GM06990 (cell line): Measurements from ENCODE around the gene IL3.

Experiments
- DNase-seq: peaks from one replicate; pipeline ENCODE4 v3.0.0-alpha.2; 2011; ENCODE audit not compliant: insufficient read length; ENCODE audit errors: extremely low read depth
- H3K27me3 ChIP-seq: replicated peaks from 2 replicates; pipeline ENCODE4 v1.6.0; 2011; ENCODE audit warnings: low read length; ENCODE audit not compliant: control insufficient read depth, insufficient read depth
- H3K36me3 ChIP-seq: 2 replicates; pipeline ENCODE4 v1.5.1; 2011; ENCODE audit warnings: low read length; ENCODE audit not compliant: control insufficient read depth, insufficient read depth
- H3K4me3 ChIP-seq: replicated peaks from 2 replicates; pipeline ENCODE4 v1.5.1; 2011; ENCODE audit warnings: low read depth, mild to moderate bottlenecking, control low read depth, low read length
- CTCF ChIP-seq: IDR thresholded peaks from 2 replicates; pipeline ENCODE4 v1.5.1; 2011; ENCODE audit warnings: low read length, control low read depth, mild to moderate bottlenecking, inconsistent platforms; ENCODE audit not compliant: insufficient read depth, poor library complexity, severe bottlenecking

Gene IL3

GRCh38 chr5:132060501-132061161, at the start of gene IL3:
Gene IL3 (plus strand): TSS chr5:132060655. CDS start chr5:132060707, 52 bp downstream.
- no peak for DNase-seq
- no peak for TF ChIP-seq CTCF
- Histone ChIP-seq H3K27me3 (no peaks in the 10 kb centered on the region), H3K36me3 (no peaks in the 10 kb centered on the region), H3K4me3 (no peak within 1 kb of the TSS)

- Histone ChIP-seq H3K27me3 (peaks cover 3% of the 10 kb centered on the region), H3K36me3 (no peaks in the 10 kb centered on the region), H3K4me3 (no peak overlapping the region)
- DNase-seq = no peak
- no peak for TF ChIP-seq CTCF
These were observed 49.4 kb upstream of the IL3 start for GRCh38 chr5:132010989-132011621.

GRCh38 chr5:132011622-132012343, 48.7 kb upstream of the IL3 start, which contains the start of gene ACSL6:
Gene ACSL6 (minus strand): TSS chr5:132011658. CDS start chr5:132011553, 105 bp downstream.
- TF ChIP-seq CTCF = peak; percentile 17
- peak within 1 kb of the TSS; percentile 34 for H3K4me3 ChIP-seq
- no peaks in the 10 kb centered on the region for H3K36me3 ChIP-seq
- no peak for DNase-seq
- H3K27me3 ChIP-seq = peaks cover 3% of the 10 kb centered on the region

- no peak for TF ChIP-seq CTCF
These were observed 48.0 kb upstream of the IL3 start for GRCh38 chr5:132012371-132013005.

GRCh38 chr5:132013006-132013689, 47.3 kb upstream of the IL3 start:
- no peak for DNase-seq

More at GRCh38 chr5:132012371-132013005, 48.0 kb upstream of the IL3 start:
- no peak overlapping the region for H3K4me3 ChIP-seq
- peaks cover 3% of the 10 kb centered on the region for H3K27me3 ChIP-seq
- DNase-seq = no peak
- no peaks in the 10 kb centered on the region for H3K36me3 ChIP-seq

More at GRCh38 chr5:132013006-132013689, 47.3 kb upstream of the IL3 start:
- Histone ChIP-seq H3K36me3 (no peaks in the 10 kb centered on the region), H3K27me3 (peaks cover 3% of the 10 kb centered on the region), H3K4me3 (no peak overlapping the region)
- no peak for TF ChIP-seq CTCF
